NT2/D1 (cell line): ENCODE results near the gene KRT15.

Experiments
- SUZ12 ChIP-seq: IDR thresholded peaks from 2 replicates; pipeline ENCODE4 v1.6.1; 2011; ENCODE audit not compliant: insufficient read length, insufficient read depth; ENCODE audit errors: extremely low read depth
- YY1 ChIP-seq: IDR thresholded peaks from 2 replicates; pipeline ENCODE4 v1.6.1; 2011; ENCODE audit not compliant: insufficient read length, insufficient read depth
- ZNF274 ChIP-seq: IDR thresholded peaks from 2 replicates; pipeline ENCODE4 v1.6.1; 2011; ENCODE audit warnings: mild to moderate bottlenecking, low read depth, low read length

DNA sequence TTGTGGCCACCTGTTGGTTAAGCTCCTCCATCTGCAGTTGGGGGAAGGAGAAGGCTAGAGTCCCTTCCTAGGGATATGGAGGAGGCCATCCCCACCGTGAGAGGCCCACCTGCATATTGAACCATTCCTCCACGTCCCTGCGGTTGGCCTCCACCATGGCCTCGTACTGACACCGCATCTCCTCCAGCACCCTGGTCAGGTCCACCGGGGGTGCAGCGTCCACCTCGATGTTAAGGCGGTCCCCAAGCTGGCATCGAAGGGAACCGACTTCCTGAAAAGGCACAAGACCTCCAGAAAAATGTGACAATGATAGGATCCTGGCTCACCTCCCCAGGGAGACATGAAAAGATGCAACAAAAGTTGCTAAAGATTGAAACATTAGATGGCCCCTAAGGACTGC lies 54.5 kb downstream of the KRT15 start:
- no peak for TF ChIP-seq YY1
- TF ChIP-seq ZNF274, result no peak
- no peak for TF ChIP-seq SUZ12
